ENCODE data around the gene STEAP1.

Gene STEAP1

DNA sequence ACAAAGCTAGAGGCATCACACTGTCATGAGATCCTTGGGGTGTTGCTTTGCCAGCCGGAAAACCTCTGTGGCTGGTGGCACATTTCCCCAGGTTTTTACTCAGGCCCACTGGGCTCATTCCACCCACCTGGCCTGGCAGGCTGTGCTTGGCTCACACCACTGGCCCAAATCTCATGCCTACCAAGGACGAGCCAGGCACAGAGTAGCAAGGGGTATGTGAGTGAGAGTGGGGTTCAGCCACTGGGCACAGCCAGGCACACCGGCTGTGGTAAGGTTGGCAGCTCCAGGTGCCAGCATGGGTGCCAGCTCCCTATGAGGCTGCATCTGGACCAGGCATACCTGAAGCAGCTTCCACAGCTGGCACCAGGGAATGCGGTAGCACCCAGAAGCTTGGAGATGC lies 21.4 kb downstream of the STEAP1 start:
- Histone ChIP-seq H3K27me3 (ENCODE audit: insufficient read depth, low read length, poor library complexity) (no peaks in the 10 kb centered on the region), H3K9me3 (ENCODE audit: insufficient read depth, low read length, severe bottlenecking) (peaks cover 15% of the 10 kb centered on the region), H3K36me3 (ENCODE audit: insufficient read depth, low read length) (no peaks in the 10 kb centered on the region), H3K27ac (ENCODE audit: low read length) (no peak overlapping the region), H3K4me1 (ENCODE audit: insufficient read depth, low read length) (no peaks in the 10 kb centered on the region), H3K9ac (ENCODE audit: low read depth, low read length) (no peak overlapping the region), H2AFZ (ENCODE audit: low read depth, low read length) (no peak overlapping the region), H4K20me1 (ENCODE audit: insufficient read depth, low read length) (no peaks in the 10 kb centered on the region), H3K79me2 (ENCODE audit: insufficient read depth, low read length) (no peaks in the 10 kb centered on the region), H3K4me2 (ENCODE audit: insufficient read depth, low read length) (no peak overlapping the region), H3K4me3 (ENCODE audit: low read depth in 1 of 2, low read length in 2 of 2) (no peak overlapping the region)
- TF ChIP-seq EZH2 (IDR thresholded peaks at IDR 0.05; ENCODE audit: borderline replicate concordance, low read depth, low read length, severe bottlenecking) = no peak
- TF ChIP-seq, protein P1, sequence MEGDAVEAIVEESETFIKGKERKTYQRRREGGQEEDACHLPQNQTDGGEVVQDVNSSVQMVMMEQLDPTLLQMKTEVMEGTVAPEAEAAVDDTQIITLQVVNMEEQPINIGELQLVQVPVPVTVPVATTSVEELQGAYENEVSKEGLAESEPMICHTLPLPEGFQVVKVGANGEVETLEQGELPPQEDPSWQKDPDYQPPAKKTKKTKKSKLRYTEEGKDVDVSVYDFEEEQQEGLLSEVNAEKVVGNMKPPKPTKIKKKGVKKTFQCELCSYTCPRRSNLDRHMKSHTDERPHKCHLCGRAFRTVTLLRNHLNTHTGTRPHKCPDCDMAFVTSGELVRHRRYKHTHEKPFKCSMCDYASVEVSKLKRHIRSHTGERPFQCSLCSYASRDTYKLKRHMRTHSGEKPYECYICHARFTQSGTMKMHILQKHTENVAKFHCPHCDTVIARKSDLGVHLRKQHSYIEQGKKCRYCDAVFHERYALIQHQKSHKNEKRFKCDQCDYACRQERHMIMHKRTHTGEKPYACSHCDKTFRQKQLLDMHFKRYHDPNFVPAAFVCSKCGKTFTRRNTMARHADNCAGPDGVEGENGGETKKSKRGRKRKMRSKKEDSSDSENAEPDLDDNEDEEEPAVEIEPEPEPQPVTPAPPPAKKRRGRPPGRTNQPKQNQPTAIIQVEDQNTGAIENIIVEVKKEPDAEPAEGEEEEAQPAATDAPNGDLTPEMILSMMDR (IDR thresholded peaks at IDR 0.05; ENCODE audit: borderline replicate concordance, extremely low read depth, low read length, poor library complexity, severe bottlenecking) = no peak
- DNase-seq (no peak), ATAC-seq (ENCODE audit: insufficient read depth, low read depth) (no peak)

DNA sequence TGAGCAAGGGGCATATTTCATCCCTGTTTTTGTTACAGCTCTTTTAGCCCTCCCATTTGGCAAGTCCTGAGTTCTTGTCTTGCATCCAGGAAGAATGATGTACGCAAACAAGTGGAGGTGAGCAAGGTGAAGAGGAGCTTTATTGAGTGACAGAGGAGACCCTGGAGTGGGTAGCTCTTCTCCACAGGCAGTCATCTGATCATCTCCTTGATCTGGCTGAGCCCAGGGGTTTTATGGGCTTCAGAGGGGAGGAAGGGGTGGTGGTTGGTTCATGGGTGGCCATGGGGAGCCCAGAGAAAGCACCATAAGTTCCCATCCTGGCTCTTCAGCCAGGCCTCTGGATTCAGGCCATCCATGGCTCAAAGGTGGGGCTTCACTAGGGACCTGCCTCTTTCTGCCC lies 21.9 kb downstream of the STEAP1 start:
- H3K9ac ChIP-seq (ENCODE audit: low read depth, low read length) = no peak overlapping the region
- H3K4me3 ChIP-seq (ENCODE audit: low read depth in 1 of 2, low read length in 2 of 2) = no peak overlapping the region
- no peaks in the 10 kb centered on the region for H4K20me1 ChIP-seq (ENCODE audit: insufficient read depth, low read length)
- DNase-seq (no peak), ATAC-seq (ENCODE audit: insufficient read depth, low read depth) (no peak)
- no peak overlapping the region for H3K4me2 ChIP-seq (ENCODE audit: insufficient read depth, low read length)
- TF ChIP-seq, protein P1 (IDR thresholded peaks at IDR 0.05; ENCODE audit: borderline replicate concordance, extremely low read depth, low read length, poor library complexity, severe bottlenecking) = no peak
- TF ChIP-seq EZH2 (IDR thresholded peaks at IDR 0.05; ENCODE audit: borderline replicate concordance, low read depth, low read length, severe bottlenecking) = no peak
- no peak overlapping the region for H2AFZ ChIP-seq (ENCODE audit: low read depth, low read length)
- H3K27ac ChIP-seq (ENCODE audit: low read length) = no peak overlapping the region
- no peaks in the 10 kb centered on the region for H3K4me1 ChIP-seq (ENCODE audit: insufficient read depth, low read length)
- no peaks in the 10 kb centered on the region for H3K27me3 ChIP-seq (ENCODE audit: insufficient read depth, low read length, poor library complexity)
- no peaks in the 10 kb centered on the region for H3K79me2 ChIP-seq (ENCODE audit: insufficient read depth, low read length)
- no peaks in the 10 kb centered on the region for H3K36me3 ChIP-seq (ENCODE audit: insufficient read depth, low read length)
- peaks cover 15% of the 10 kb centered on the region for H3K9me3 ChIP-seq (ENCODE audit: insufficient read depth, low read length, severe bottlenecking)

DNA sequence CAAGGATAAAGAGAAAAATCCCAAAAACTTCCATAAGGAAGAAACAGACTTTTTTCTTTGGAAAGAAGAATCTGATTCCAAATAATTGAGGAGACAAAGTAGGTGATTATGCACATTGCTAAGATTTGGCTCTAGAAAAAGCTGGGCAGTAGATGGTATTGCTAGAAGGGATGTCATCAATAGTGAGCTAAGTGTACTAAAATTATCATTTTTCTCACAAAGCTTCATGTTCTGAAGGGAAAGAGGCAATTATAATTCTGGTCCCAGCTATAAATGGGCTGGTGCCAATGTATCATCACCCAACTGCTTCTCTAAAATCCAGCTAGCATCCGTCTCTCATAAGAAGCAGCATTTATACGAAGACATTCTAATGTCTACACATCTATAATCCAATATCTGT lies 23.9 kb downstream of the STEAP1 start:
- Histone ChIP-seq H3K4me1 (ENCODE audit: insufficient read depth, low read length) (no peaks in the 10 kb centered on the region), H3K27ac (ENCODE audit: low read length) (no peak overlapping the region)
- ATAC-seq (ENCODE audit: insufficient read depth, low read depth) = no peak

More for the DNA sequence above, 23.9 kb downstream of the STEAP1 start:
- TF ChIP-seq, protein P1 (IDR thresholded peaks at IDR 0.05; ENCODE audit: borderline replicate concordance, extremely low read depth, low read length, poor library complexity, severe bottlenecking) = no peak
- TF ChIP-seq EZH2 (IDR thresholded peaks at IDR 0.05; ENCODE audit: borderline replicate concordance, low read depth, low read length, severe bottlenecking) = no peak
- no peak overlapping the region for H3K4me3 ChIP-seq (ENCODE audit: low read depth in 1 of 2, low read length in 2 of 2)
- H3K27me3 ChIP-seq (ENCODE audit: insufficient read depth, low read length, poor library complexity) = no peaks in the 10 kb centered on the region
- no peaks in the 10 kb centered on the region for H3K79me2 ChIP-seq (ENCODE audit: insufficient read depth, low read length)
- no peaks in the 10 kb centered on the region for H4K20me1 ChIP-seq (ENCODE audit: insufficient read depth, low read length)
- H3K4me2 ChIP-seq (ENCODE audit: insufficient read depth, low read length) = no peak overlapping the region
- peaks cover 15% of the 10 kb centered on the region for H3K9me3 ChIP-seq (ENCODE audit: insufficient read depth, low read length, severe bottlenecking)
- no peaks in the 10 kb centered on the region for H3K36me3 ChIP-seq (ENCODE audit: insufficient read depth, low read length)
- H2AFZ ChIP-seq (ENCODE audit: low read depth, low read length) = no peak overlapping the region
- H3K9ac ChIP-seq (ENCODE audit: low read depth, low read length) = no peak overlapping the region
- DNase-seq = no peak

All from DND-41 (cell line).